ENCODE data around the gene ABCB9. TPM values are rescaled to one million over a fixed set of nuclear protein-coding genes. Genes with fewer than 3 reads are reported as not detected.

Gene ABCB9
- total RNA-seq, 1 experiment from 2014 or later, result 4.6 TPM

DNA sequence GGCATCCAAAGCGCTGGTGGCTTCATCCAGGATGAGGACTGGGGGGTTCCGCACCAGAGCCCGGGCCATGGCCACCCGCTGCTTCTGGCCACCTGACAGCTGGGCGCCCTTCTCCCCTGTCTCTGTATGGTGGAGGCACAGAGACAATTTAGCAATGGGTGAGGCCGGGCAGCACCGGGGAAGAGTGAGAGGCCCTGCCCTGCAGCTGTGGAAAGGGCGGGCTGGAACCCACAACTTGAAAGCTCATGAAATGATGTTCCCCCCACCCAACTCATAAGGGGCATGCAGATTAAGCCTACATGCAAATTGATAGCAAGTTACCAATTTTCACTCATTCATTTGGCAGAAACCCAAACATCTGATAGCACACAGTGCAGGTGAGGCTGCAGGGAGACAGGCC is 34.1 kb downstream of the ABCB9 start:
- no peak overlapping the region for H2BK5ac ChIP-seq (ENCODE audit: insufficient read length, low read length)
- Mint-ChIP-seq H3K27ac (no peak overlapping the region; a peak in 2 of 7 replicates), H3K9me3 (no peaks in the 10 kb centered on the region), H3K27me3 (ENCODE audit: low read depth) (peaks cover 15% of the 10 kb centered on the region), H3K4me3 (no peak overlapping the region), H3K4me1 (peaks cover 3 to 8% of the 10 kb centered on the region in 2 experiments), H3K36me3 (ENCODE audit: insufficient read depth in 1 of 3, low read depth in 3 of 3) (peaks cover 0 to 1% (median 0%) of the 10 kb centered on the region in 3 experiments; a peak in 1 of 7 replicates)
- H4K8ac ChIP-seq (replicated peaks; ENCODE audit: insufficient read length, low read depth, low read length), result no peak overlapping the region
- no peaks in the 10 kb centered on the region for H4K20me1 ChIP-seq (ENCODE audit: control insufficient read depth, insufficient read depth, insufficient read length)
- no peaks in the 10 kb centered on the region for H3K23me2 ChIP-seq (ENCODE audit: insufficient read length, low read depth, low read length, poor library complexity, severe bottlenecking)
- no peak overlapping the region for H3K4me2 ChIP-seq (ENCODE audit: insufficient read depth, insufficient read length, low read length)
- H2BK15ac ChIP-seq (ENCODE audit: low read depth, low read length), result no peak overlapping the region
- no peaks in the 10 kb centered on the region for H3K4me1 ChIP-seq (ENCODE audit: insufficient read depth, low read length)
- H3K27me3 ChIP-seq (ENCODE audit: insufficient read depth, low read length), result no peaks in the 10 kb centered on the region; the same call in 1 of the 2 replicates
- no CpG with 5 or more reads among the region's 8 CpGs for WGBS (ENCODE audit: extremely low coverage, insufficient read length, low lambda C conversion rate)
- no peaks in the 10 kb centered on the region for H3K79me1 ChIP-seq (ENCODE audit: insufficient read depth, low read depth, low read length, poor library complexity, severe bottlenecking)
- DNase-seq, result no peak
- H3K14ac ChIP-seq (ENCODE audit: insufficient read depth, low read length), result no peak overlapping the region
- H2AK5ac ChIP-seq (ENCODE audit: insufficient read length, low read length), result no peak overlapping the region
- H2BK20ac ChIP-seq (ENCODE audit: low read depth, low read length, poor library complexity, severe bottlenecking), result no peak overlapping the region
- H3K56ac ChIP-seq (ENCODE audit: insufficient read length, low read depth, low read length), result no peak overlapping the region
- H3K9me3 ChIP-seq (ENCODE audit: control insufficient read depth, low read depth, low read length), result no peaks in the 10 kb centered on the region
- H3K27ac ChIP-seq (ENCODE audit: insufficient read length, low read depth, low read length), result no peak overlapping the region
- TF ChIP-seq, protein P1, sequence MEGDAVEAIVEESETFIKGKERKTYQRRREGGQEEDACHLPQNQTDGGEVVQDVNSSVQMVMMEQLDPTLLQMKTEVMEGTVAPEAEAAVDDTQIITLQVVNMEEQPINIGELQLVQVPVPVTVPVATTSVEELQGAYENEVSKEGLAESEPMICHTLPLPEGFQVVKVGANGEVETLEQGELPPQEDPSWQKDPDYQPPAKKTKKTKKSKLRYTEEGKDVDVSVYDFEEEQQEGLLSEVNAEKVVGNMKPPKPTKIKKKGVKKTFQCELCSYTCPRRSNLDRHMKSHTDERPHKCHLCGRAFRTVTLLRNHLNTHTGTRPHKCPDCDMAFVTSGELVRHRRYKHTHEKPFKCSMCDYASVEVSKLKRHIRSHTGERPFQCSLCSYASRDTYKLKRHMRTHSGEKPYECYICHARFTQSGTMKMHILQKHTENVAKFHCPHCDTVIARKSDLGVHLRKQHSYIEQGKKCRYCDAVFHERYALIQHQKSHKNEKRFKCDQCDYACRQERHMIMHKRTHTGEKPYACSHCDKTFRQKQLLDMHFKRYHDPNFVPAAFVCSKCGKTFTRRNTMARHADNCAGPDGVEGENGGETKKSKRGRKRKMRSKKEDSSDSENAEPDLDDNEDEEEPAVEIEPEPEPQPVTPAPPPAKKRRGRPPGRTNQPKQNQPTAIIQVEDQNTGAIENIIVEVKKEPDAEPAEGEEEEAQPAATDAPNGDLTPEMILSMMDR (conservative IDR thresholded peaks at IDR 0.05), result no peak
- no peak overlapping the region for H2AFZ ChIP-seq (ENCODE audit: low read length)
- H3K79me2 ChIP-seq (ENCODE audit: insufficient read depth, low read length), result no peaks in the 10 kb centered on the region
- no peak overlapping the region for H3K23ac ChIP-seq (ENCODE audit: insufficient read length, low read depth, low read length)
- no peak overlapping the region for H3T11ph ChIP-seq (ENCODE audit: low read length)
- no peak overlapping the region for H3K18ac ChIP-seq (ENCODE audit: insufficient read length, low read depth, low read length)
- H4K91ac ChIP-seq (ENCODE audit: insufficient read length, low read depth, low read length), result no peak overlapping the region
- no peak overlapping the region for H2BK120ac ChIP-seq (ENCODE audit: low read depth, low read length, poor library complexity, severe bottlenecking)
- H4K5ac ChIP-seq (ENCODE audit: insufficient read length, low read depth, low read length), result no peak overlapping the region
- no peak overlapping the region for H3K9ac ChIP-seq (ENCODE audit: extremely low read depth, insufficient read length, low read length)
- H2BK12ac ChIP-seq (ENCODE audit: insufficient read length, low read depth, low read length), result no peak overlapping the region
- no peak overlapping the region for H3K4ac ChIP-seq (ENCODE audit: low read depth, low read length)
